ENCODE data around the gene GPHN. TPM values are rescaled to one million over a fixed set of nuclear protein-coding genes. Genes with fewer than 3 reads are reported as not detected.

GPHN gene
- polyA plus RNA-seq, 6 donors from 2014 or later, result 0.10 to 9.7 (median 4.1) TPM

GRCh38 chr14:66992776-66993175 is 484.8 kb downstream of the GPHN start:
- peaks cover 0 to 3% of the 10 kb centered on the region in 2 donors for H3K36me3 Mint-ChIP-seq
- no peak for DNase-seq
- no peak overlapping the region for H3K27ac Mint-ChIP-seq
- H3K27me3 Mint-ChIP-seq, result no peaks in the 10 kb centered on the region
- no peak overlapping the region for H3K4me3 Mint-ChIP-seq
- H3K4me1 Mint-ChIP-seq, result no peaks in the 10 kb centered on the region
- ATAC-seq (ENCODE audit: low read depth in 2 of 2), result no peak
- H3K9me3 Mint-ChIP-seq, result peaks cover 0 to 2% (median 0%) of the 10 kb centered on the region in 7 donors

GRCh38 chr14:66993512-66993911 is 485.6 kb downstream of the GPHN start:
- Mint-ChIP-seq H3K4me3 (no peak overlapping the region), H3K9me3 (peaks cover 0 to 2% (median 0%) of the 10 kb centered on the region in 7 donors), H3K36me3 (peaks cover 0 to 3% of the 10 kb centered on the region in 2 donors), H3K4me1 (no peaks in the 10 kb centered on the region), H3K27me3 (no peaks in the 10 kb centered on the region), H3K27ac (no peak overlapping the region)
- ATAC-seq (ENCODE audit: low read depth in 2 of 2) (no peak), DNase-seq (no peak)

- no peak overlapping the region for H3K27ac Mint-ChIP-seq
- no peaks in the 10 kb centered on the region for H3K4me1 Mint-ChIP-seq
- no peaks in the 10 kb centered on the region for H3K27me3 Mint-ChIP-seq
- ATAC-seq (ENCODE audit: low read depth in 2 of 2), result no peak
- no peaks in the 10 kb centered on the region for H3K36me3 Mint-ChIP-seq
- peaks cover 0 to 2% (median 0%) of the 10 kb centered on the region in 7 donors for H3K9me3 Mint-ChIP-seq
- H3K4me3 Mint-ChIP-seq, result no peak overlapping the region
- no peak for DNase-seq
Observed at GRCh38 chr14:66998013-66998412, 490.1 kb downstream of the GPHN start.

- ATAC-seq (ENCODE audit: low read depth in 2 of 2), result no peak
Observed at GRCh38 chr14:66999978-67000377, 492.0 kb downstream of the GPHN start.

GRCh38 chr14:67002994-67003753 is 495.2 kb downstream of the GPHN start:
- ATAC-seq (ENCODE audit: low read depth in 2 of 2), result no peak

More at GRCh38 chr14:66999978-67000377, 492.0 kb downstream of the GPHN start:
- Mint-ChIP-seq H3K4me3 (no peak overlapping the region), H3K4me1 (no peaks in the 10 kb centered on the region), H3K27ac (no peak overlapping the region), H3K27me3 (no peaks in the 10 kb centered on the region), H3K9me3 (peaks cover 0 to under 1% (median 0%) of the 10 kb centered on the region in 7 donors), H3K36me3 (no peaks in the 10 kb centered on the region)
- DNase-seq, result no peak

GRCh38 chr14:67004521-67004920 is 496.6 kb downstream of the GPHN start:
- Mint-ChIP-seq H3K4me1 (no peaks in the 10 kb centered on the region), H3K27ac (no peak overlapping the region), H3K36me3 (no peaks in the 10 kb centered on the region), H3K9me3 (no peaks in the 10 kb centered on the region), H3K27me3 (no peaks in the 10 kb centered on the region), H3K4me3 (no peak overlapping the region)
- DNase-seq (no peak), ATAC-seq (ENCODE audit: low read depth in 2 of 2) (no peak)

More at GRCh38 chr14:67002994-67003753, 495.2 kb downstream of the GPHN start:
- no peaks in the 10 kb centered on the region for H3K9me3 Mint-ChIP-seq
- H3K36me3 Mint-ChIP-seq, result no peaks in the 10 kb centered on the region
- no peak for DNase-seq
- no peaks in the 10 kb centered on the region for H3K4me1 Mint-ChIP-seq
- no peak overlapping the region for H3K27ac Mint-ChIP-seq
- no peak overlapping the region for H3K4me3 Mint-ChIP-seq
- H3K27me3 Mint-ChIP-seq, result no peaks in the 10 kb centered on the region

- ATAC-seq (ENCODE audit: low read depth in 2 of 2) (no peak), DNase-seq (no peak)
- Mint-ChIP-seq H3K36me3 (no peaks in the 10 kb centered on the region), H3K4me1 (peaks cover 3 to 7% (median 4%) of the 10 kb centered on the region in 3 donors), H3K9me3 (no peaks in the 10 kb centered on the region), H3K27ac (no peak overlapping the region), H3K4me3 (no peak overlapping the region), H3K27me3 (no peaks in the 10 kb centered on the region)
Observed at GRCh38 chr14:67010602-67011001, 502.7 kb downstream of the GPHN start.

GRCh38 chr14:67016856-67017255 is 508.9 kb downstream of the GPHN start:
- Mint-ChIP-seq H3K4me1 (peaks cover 5 to 8% (median 8%) of the 10 kb centered on the region in 3 donors), H3K36me3 (no peaks in the 10 kb centered on the region), H3K9me3 (peaks cover 0 to 3% (median 0%) of the 10 kb centered on the region in 7 donors), H3K27ac (no peak overlapping the region), H3K27me3 (no peaks in the 10 kb centered on the region), H3K4me3 (no peak overlapping the region)
- no peak for DNase-seq
- no peak for ATAC-seq (ENCODE audit: low read depth in 2 of 2)

- Mint-ChIP-seq H3K27me3 (no peaks in the 10 kb centered on the region), H3K9me3 (peaks cover 0 to 3% (median 0%) of the 10 kb centered on the region in 7 donors), H3K27ac (no peak overlapping the region), H3K4me3 (peak overlapping the region in 1 of 8 donors; percentile 33), H3K36me3 (no peaks in the 10 kb centered on the region), H3K4me1 (peaks cover 5 to 8% (median 8%) of the 10 kb centered on the region in 3 donors)
- peak in 1 of 2 donors; percentile 45 for ATAC-seq (ENCODE audit: low read depth in 2 of 2)
- DNase-seq, result no peak
Observed at GRCh38 chr14:67018720-67019119, 510.8 kb downstream of the GPHN start.

GRCh38 chr14:67019796-67020195 is 511.8 kb downstream of the GPHN start:
- peaks cover 5 to 8% of the 10 kb centered on the region in 2 donors for H3K36me3 Mint-ChIP-seq
- peaks cover 5 to 8% (median 8%) of the 10 kb centered on the region in 3 donors for H3K4me1 Mint-ChIP-seq
- H3K27ac Mint-ChIP-seq, result no peak overlapping the region
- H3K9me3 Mint-ChIP-seq, result peaks cover 0 to 8% (median 5%) of the 10 kb centered on the region in 7 donors
- H3K4me3 Mint-ChIP-seq, result no peak overlapping the region
- ATAC-seq (ENCODE audit: low read depth in 2 of 2) (no peak), DNase-seq (no peak)
- no peaks in the 10 kb centered on the region for H3K27me3 Mint-ChIP-seq

- ATAC-seq (ENCODE audit: low read depth in 2 of 2), result no peak
- Mint-ChIP-seq H3K27ac (no peak overlapping the region), H3K9me3 (peaks cover 9 to 25% (median 13%) of the 10 kb centered on the region in 7 donors), H3K36me3 (peaks cover 0 to 29% of the 10 kb centered on the region in 2 donors), H3K27me3 (no peaks in the 10 kb centered on the region), H3K4me1 (no peaks in the 10 kb centered on the region), H3K4me3 (no peak overlapping the region)
- no peak for DNase-seq
Observed at GRCh38 chr14:67031920-67032774, 524.2 kb downstream of the GPHN start.

GRCh38 chr14:67045440-67045839 is 537.5 kb downstream of the GPHN start:
- Mint-ChIP-seq H3K27ac (peak overlapping the region in 4 of 6 donors; percentile 10 to 75 (median 36)), H3K36me3 (peaks cover 15 to 20% of the 10 kb centered on the region in 2 donors), H3K4me1 (no peaks in the 10 kb centered on the region), H3K9me3 (peaks cover 0 to 19% (median 13%) of the 10 kb centered on the region in 7 donors), H3K27me3 (no peaks in the 10 kb centered on the region), H3K4me3 (no peak overlapping the region)
- ATAC-seq (ENCODE audit: low read depth in 2 of 2) (no peak), DNase-seq (no peak)

- Mint-ChIP-seq H3K27me3 (no peaks in the 10 kb centered on the region), H3K9me3 (peaks cover 6 to 45% (median 16%) of the 10 kb centered on the region in 7 donors), H3K4me3 (peak overlapping the region in 1 of 8 donors; percentile 62), H3K4me1 (no peaks in the 10 kb centered on the region), H3K36me3 (peaks cover 13 to 28% of the 10 kb centered on the region in 2 donors), H3K27ac (no peak overlapping the region)
- ATAC-seq (ENCODE audit: low read depth in 2 of 2) (no peak), DNase-seq (no peak)
Observed at GRCh38 chr14:67050896-67051295, 542.9 kb downstream of the GPHN start.
